Measurements from ENCODE around the gene MAN1A1. TPM values are rescaled to one million over a fixed set of nuclear protein-coding genes. Genes with fewer than 3 reads are reported as not detected.

Gene MAN1A1
- total RNA-seq, result 114 and 128 TPM in 2 replicates

GRCh38 chr6:119349361-119350201 is at the start of gene MAN1A1:
TSS of gene MAN1A1 (minus strand) at chr6:119349761. CDS start at chr6:119349065, 696 bp downstream.

All from cardiac ventricle fibroblast (primary cell).